Measurements from ENCODE around the gene ATP6V0A1. TPM values are rescaled to one million over a fixed set of nuclear protein-coding genes. Genes with fewer than 3 reads are reported as not detected.

The ATP6V0A1 gene
- total and polyA plus RNA-seq, 12 donors: 42.9 to 126 (median 88.3) TPM

- Histone ChIP-seq H3K36me3 (replicated peaks in 1 of 2) (peaks cover 0 to 61% of the 10 kb centered on the region in 2 donors), H3K27ac (no peak overlapping the region), H3K27me3 (no peaks in the 10 kb centered on the region), H3K4me3 (no peak overlapping the region), H3K4me1 (replicated peaks in 1 of 2) (peaks cover 7 to 14% of the 10 kb centered on the region in 2 donors), H3K9me3 (replicated peaks in 1 of 3) (no peaks in the 10 kb centered on the region)
- TF ChIP-seq CTCF (IDR thresholded peaks at IDR 0.05) (no peak), POLR2A (IDR thresholded peaks at IDR 0.05) (no peak)
- intact Hi-C loops (cut with DNase I): no loop called here
- DNase-seq: peak in 1 of 7 donors; percentile 26
- 65 to 75% (median 74%) methylated on average over 12 of the region's 12 CpGs for WGBS, 4 donors
These were observed 113.0 kb downstream of the ATP6V0A1 start for GRCh38 chr17:42571435-42572225.

Small RNA genes lying within 50 kb of the gene (microRNA-seq; reads per million reads assigned to microRNA genes)
- gene MIR5010 (8.8 to 33.3 (median 11.2) reads per million in 3 donors), gene MIR548AT (0.28 to 1.1 (median 0.89) reads per million in 3 donors)

Small RNA genes lying within 50 kb of the gene (small RNA-seq; reads per million reads assigned to genes)
- 0 to 0.17 reads per million in 2 donors for gene MIR548AT
- gene RNU7-97P: 0 reads per million in 2 donors

Other genes with a start within 250 kb of the ATP6V0A1 start
- gene STAT5B, start 182.5 kb upstream of the ATP6V0A1 start, total RNA-seq: 100 to 1,000 TPM in 6 of 9 donors, 10 to 100 TPM in 3; 30.3 to 128 (median 111) TPM
- 10 to 100 TPM; 44.7 to 70.6 (median 58.1) TPM for gene STAT5B, start 182.5 kb upstream of the ATP6V0A1 start, polyA plus RNA-seq
- gene STAT5A, start 170.4 kb upstream of the ATP6V0A1 start, total RNA-seq: 100 to 1,000 TPM in 4 of 9 donors, 10 to 100 TPM in 5; 12.0 to 169 (median 84.2) TPM
- gene STAT5A, start 170.4 kb upstream of the ATP6V0A1 start, polyA plus RNA-seq: 10 to 100 TPM; 22.6 to 51.4 (median 39.2) TPM
- gene STAT3, start 70.4 kb upstream of the ATP6V0A1 start, total RNA-seq: 100 to 1,000 TPM in 8 of 9 donors, 10 to 100 TPM in 1; 31.0 to 282 (median 187) TPM
- gene STAT3, start 70.4 kb upstream of the ATP6V0A1 start, polyA plus RNA-seq: 100 to 1,000 TPM in 1 of 3 donors, 10 to 100 TPM in 2; 49.0 to 132 (median 49.3) TPM
- 100 to 1,000 TPM in 7 of 9 donors, 10 to 100 TPM in 2; 13.1 to 206 (median 161) TPM for gene CAVIN1, start 35.6 kb upstream of the ATP6V0A1 start, total RNA-seq
- 100 to 1,000 TPM in 1 of 3 donors, 10 to 100 TPM in 2; 37.0 to 103 (median 79.8) TPM for gene CAVIN1, start 35.6 kb upstream of the ATP6V0A1 start, polyA plus RNA-seq
- 100 to 1,000 TPM in 1 of 9 donors, 10 to 100 TPM in 8; 32.9 to 115 (median 64.3) TPM for gene NAGLU, start 77.4 kb downstream of the ATP6V0A1 start, total RNA-seq
- gene NAGLU, start 77.4 kb downstream of the ATP6V0A1 start, polyA plus RNA-seq: 10 to 100 TPM; 12.4 to 47.4 (median 39.5) TPM
- gene HSD17B1, start 94.0 kb downstream of the ATP6V0A1 start, total RNA-seq: 1 to 10 TPM in 8 of 9 donors, under 1 TPM in 1; 0.60 to 3.0 (median 1.9) TPM
- 1 to 10 TPM in 2 of 3 donors, under 1 TPM in 1; 0.22 to 7.6 (median 3.6) TPM for gene HSD17B1, start 94.0 kb downstream of the ATP6V0A1 start, polyA plus RNA-seq
- 100 to 1,000 TPM in 4 of 9 donors, 10 to 100 TPM in 5; 46.8 to 148 (median 67.8) TPM for gene COASY, start 103.3 kb downstream of the ATP6V0A1 start, total RNA-seq
- 100 to 1,000 TPM in 2 of 3 donors, 10 to 100 TPM in 1; 65.5 to 192 (median 130) TPM for gene COASY, start 103.3 kb downstream of the ATP6V0A1 start, polyA plus RNA-seq
- gene MLX, start 108.2 kb downstream of the ATP6V0A1 start, total RNA-seq: 10 to 100 TPM; 34.2 to 58.8 (median 47.0) TPM
- gene MLX, start 108.2 kb downstream of the ATP6V0A1 start, polyA plus RNA-seq: 10 to 100 TPM; 46.0 to 95.0 (median 52.6) TPM
- gene PSMC3IP, start 118.9 kb downstream of the ATP6V0A1 start, total RNA-seq: 1 to 10 TPM in 8 of 9 donors, not detected in 1; 1.2 to 7.7 (median 1.9) TPM
- gene PSMC3IP, start 118.9 kb downstream of the ATP6V0A1 start, polyA plus RNA-seq: 1 to 10 TPM; 3.1 to 3.9 (median 3.5) TPM
- gene RETREG3, start 150.5 kb downstream of the ATP6V0A1 start, total RNA-seq: 100 to 1,000 TPM in 1 of 9 donors, 10 to 100 TPM in 8; 57.6 to 167 (median 81.6) TPM
- gene RETREG3, start 150.5 kb downstream of the ATP6V0A1 start, polyA plus RNA-seq: 10 to 100 TPM; 27.1 to 30.6 (median 28.2) TPM
- 10 to 100 TPM; 22.9 to 90.0 (median 39.2) TPM for gene TUBG1, start 150.8 kb downstream of the ATP6V0A1 start, total RNA-seq
- gene TUBG1, start 150.8 kb downstream of the ATP6V0A1 start, polyA plus RNA-seq: 10 to 100 TPM; 30.5 to 70.3 (median 40.3) TPM
- 10 to 100 TPM; 14.5 to 63.9 (median 43.7) TPM for gene TUBG2, start 200.4 kb downstream of the ATP6V0A1 start, total RNA-seq
- 10 to 100 TPM; 19.3 to 65.1 (median 49.6) TPM for gene TUBG2, start 200.4 kb downstream of the ATP6V0A1 start, polyA plus RNA-seq
- gene PLEKHH3, start 218.1 kb downstream of the ATP6V0A1 start, total RNA-seq: 10 to 100 TPM in 8 of 9 donors, 1 to 10 TPM in 1; 7.8 to 63.7 (median 45.3) TPM
- 10 to 100 TPM in 2 of 3 donors, 1 to 10 TPM in 1; 1.8 to 73.2 (median 49.6) TPM for gene PLEKHH3, start 218.1 kb downstream of the ATP6V0A1 start, polyA plus RNA-seq
- 1 to 10 TPM in 6 of 9 donors, under 1 TPM in 3; 0.39 to 7.9 (median 3.3) TPM for gene CCR10, start 223.0 kb downstream of the ATP6V0A1 start, total RNA-seq
- 1 to 10 TPM in 2 of 3 donors, under 1 TPM in 1; 0.31 to 3.6 (median 1.7) TPM for gene CCR10, start 223.0 kb downstream of the ATP6V0A1 start, polyA plus RNA-seq
- 10 to 100 TPM in 2 of 9 donors, 1 to 10 TPM in 7; 1.8 to 31.9 (median 4.0) TPM for gene CNTNAP1, start 223.7 kb downstream of the ATP6V0A1 start, total RNA-seq
- 10 to 100 TPM in 1 of 3 donors, 1 to 10 TPM in 2; 1.6 to 12.5 (median 5.7) TPM for gene CNTNAP1, start 223.7 kb downstream of the ATP6V0A1 start, polyA plus RNA-seq